Measurements from ENCODE around the gene RFC5.
"Not testable (repeated sequence)": the region's sequence is repeated elsewhere in the genome, so short reads cannot be mapped to it uniquely, and the experiment has no call there.

RFC5 gene, protein sequence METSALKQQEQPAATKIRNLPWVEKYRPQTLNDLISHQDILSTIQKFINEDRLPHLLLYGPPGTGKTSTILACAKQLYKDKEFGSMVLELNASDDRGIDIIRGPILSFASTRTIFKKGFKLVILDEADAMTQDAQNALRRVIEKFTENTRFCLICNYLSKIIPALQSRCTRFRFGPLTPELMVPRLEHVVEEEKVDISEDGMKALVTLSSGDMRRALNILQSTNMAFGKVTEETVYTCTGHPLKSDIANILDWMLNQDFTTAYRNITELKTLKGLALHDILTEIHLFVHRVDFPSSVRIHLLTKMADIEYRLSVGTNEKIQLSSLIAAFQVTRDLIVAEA

DNA sequence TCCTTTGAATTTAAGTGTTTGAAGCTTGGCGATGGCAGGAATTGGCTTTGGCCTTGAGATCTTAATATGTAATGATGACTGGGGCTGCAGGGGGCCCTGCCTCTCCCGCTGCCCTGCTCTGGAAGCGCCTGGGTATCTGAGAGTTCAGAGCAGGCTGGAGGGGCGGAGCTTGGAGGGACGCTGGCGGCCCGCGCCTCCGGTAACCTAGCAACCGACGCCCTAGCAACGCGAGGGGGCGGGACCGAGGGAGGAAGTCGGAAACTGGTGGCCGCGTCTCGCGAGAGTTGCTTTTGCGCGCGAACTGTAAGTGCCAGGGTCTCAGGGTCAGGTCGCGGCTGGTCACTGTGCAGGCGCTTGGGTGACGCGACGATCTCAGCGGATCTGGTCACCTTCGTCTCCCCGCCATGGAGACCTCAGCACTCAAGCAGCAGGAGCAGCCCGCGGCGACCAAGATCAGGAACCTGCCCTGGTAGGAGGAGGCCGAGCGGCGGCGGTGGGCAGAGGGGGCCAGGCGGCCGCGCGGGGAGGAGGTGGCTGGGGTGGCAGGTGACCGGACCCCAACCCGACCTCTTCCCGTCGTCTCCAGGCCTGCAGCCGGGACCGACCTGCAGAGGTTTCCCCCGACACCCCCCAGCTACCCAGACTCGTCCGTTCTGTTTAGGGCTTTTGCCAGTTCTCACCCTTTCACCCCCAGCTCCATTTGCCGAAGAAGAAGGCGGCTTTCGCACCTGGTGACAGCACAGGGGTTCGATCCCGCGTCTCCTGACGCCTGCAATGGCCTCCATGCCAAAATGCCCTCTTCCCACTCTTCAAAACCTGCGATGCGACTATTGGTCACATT, at the start of gene RFC5:
RFC5 (plus strand) TSS at position 280 of the 841 bp plus-strand sequence; CDS start at position 405, 125 bp downstream.
- peak; percentile 98 for DNase-seq

DNA sequence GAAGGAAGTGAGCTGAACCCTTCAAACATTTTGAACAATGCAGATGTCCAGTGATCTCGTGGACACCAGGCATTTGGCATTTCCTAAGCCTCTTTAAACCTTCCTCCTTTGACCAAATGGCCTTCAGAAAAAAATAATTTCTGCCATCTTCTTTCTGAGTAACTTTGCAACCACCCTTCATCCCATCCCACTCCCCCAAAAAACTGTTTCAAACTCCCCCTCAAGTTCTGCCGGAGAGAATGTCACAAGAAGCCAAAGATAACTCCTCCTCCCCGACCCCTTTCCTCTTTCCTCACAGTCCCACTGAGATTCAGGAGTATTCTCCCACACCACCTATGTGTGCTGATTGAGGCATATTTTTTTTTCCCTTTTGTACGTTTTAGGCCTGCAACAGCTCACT, 49.5 kb upstream of the RFC5 start:
- DNase-seq, result no peak

DNA sequence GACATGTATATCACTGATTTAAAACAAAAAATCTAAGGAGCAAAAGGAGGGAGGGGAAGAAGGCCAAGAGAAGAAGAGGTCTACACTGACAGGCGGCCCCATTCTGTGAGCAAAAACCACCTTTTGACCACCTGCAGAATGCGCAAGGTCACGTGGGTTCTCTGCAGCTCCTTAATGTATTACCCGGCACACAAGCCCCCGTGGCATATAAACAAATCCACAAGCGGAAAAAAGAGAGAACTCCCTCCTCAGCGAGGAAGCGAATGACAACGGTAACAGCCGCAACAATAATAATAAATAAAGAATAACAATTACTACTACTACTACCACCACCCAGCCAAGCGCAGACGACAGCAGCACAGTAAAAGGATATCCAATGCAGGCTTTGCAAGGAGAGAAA, 49.0 kb upstream of the RFC5 start:
- DNase-seq, result no peak

DNA sequence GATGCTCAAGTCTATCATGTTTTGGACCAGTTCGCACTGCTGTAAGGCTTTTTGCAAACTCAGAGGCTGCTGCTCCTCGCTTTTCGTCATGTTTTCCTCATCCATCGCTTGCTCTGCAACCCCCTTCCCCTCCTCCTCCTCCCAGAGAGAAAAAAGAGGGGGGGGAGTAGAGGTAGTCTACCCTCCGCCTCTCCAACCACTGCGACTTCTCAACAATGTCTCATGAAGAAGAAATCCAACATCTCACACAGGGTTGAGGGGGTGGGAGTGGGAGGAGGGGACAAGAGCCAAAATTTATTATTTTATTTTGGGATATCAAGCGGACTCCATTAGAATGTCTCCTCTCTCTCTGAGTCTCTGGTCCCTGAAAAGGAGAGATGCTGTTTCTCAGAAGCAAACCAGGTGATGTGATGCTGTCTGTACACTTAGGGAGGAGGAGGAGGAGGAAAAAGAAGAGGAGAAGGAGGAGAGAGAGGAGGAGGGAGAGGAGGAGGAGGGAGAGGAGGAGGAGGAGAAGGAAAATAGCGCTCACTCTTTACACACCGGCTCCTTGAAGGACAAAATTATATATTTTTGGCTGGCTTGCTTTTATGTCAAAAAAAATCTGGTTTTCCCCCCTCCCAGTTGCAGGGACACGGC, 48.2 kb upstream of the RFC5 start:
- no peak for DNase-seq

DNA sequence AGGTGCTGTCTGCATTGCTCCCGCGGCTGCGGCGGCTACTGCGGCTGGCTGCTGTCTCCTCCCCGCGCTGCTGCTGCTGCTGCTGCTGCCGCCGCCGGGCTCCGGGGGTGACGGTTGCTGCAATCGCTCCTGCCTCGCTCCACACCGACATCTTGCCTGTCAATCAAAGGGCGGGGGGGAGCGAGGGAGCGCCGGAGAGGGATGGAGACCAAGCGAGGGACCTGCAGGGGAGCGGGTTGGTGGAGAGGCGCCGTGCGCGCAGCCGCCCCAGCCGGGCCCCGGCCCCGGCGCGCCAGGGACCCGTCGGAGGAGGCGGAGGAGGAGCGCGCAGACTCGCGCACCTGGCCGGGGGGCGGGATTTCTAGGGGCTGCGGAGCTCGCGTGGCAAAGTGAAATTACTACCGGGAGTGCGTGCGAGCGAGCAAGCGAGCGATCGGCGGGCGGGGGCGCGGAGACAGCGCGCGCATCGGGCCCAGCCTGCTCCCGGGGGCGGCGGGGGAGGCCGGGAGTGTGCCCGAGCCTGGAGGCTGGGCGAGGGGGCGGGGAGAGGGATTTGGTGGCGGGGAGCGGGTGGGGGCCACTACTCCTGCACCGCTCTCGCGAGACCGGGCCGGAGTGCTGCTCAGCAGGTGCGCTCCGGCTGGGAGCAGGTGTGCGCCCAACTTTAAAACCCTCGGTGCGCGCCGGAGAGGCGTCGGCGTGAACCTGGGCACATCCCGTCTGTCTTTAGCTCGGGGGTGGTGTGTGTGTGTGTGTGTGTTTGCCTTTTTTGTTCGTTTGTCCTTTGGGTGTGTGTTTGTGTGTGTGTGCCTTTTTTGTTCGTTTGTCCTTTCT, 47.5 kb upstream of the RFC5 start, which contains the start of gene KSR2:
KSR2 (minus strand) TSS at position 165 of the 834 bp plus-strand sequence. CDS start 735 bp downstream, outside the sequence.
- peak; percentile 56 for DNase-seq

DNA sequence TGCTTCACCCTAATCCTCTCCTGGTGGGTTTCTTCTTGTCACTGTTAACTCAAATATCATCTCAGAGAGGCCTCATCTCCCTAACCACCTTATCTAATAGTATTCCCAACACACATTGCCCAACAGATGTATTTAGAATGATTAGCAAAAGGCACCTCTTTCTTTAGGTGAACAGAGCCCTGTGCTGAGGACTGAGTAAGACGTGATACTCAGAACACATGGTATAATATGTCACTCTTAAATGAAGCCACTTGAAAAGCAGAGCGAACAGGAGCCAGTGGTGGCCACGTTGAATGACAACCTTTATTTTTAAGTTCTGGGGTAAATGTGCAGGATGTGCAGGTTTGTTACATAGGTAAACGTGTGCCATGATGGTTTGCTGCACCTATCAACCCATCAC, 46.2 kb upstream of the RFC5 start:
- DNase-seq, result no peak

DNA sequence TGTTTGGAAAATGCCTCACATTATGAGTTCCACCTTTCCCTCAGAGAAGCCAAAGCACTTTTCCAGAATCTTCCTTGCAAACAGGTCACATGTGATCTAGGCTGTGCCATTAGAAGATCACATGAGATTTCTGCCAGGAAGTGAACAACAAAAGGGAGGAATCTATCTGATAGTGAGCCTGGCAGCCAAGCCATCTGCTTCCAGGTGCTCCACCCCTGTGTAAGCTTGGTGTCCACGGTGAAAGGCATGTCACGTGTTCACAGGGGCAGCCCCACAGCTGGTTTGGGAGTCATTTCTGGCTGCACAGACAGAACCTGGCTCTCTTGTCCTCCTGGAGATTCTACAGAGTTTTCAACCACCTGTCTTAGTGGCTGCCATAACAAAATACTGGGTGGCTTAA, 44.2 kb upstream of the RFC5 start:
- no peak for DNase-seq

DNA sequence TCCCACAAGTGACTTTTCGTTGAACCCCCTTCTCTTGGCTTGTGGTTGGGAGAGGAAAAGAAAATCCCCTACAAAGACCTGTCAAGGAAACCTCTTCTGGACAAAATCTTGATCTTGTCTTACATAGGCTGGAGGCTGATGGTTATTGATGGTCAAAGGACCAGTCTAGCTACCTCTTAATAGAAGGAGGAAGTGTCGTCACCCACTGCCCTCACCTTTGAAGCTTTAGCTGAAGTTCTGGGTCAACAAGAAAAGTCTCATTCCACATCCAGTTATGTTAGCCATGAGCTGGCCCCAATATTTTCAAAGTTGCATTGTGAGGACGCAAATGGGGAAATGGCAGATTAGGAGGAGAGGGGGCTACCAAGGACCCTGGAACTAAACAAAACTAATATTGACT, 41.5 kb upstream of the RFC5 start:
- DNase-seq, result no peak

DNA sequence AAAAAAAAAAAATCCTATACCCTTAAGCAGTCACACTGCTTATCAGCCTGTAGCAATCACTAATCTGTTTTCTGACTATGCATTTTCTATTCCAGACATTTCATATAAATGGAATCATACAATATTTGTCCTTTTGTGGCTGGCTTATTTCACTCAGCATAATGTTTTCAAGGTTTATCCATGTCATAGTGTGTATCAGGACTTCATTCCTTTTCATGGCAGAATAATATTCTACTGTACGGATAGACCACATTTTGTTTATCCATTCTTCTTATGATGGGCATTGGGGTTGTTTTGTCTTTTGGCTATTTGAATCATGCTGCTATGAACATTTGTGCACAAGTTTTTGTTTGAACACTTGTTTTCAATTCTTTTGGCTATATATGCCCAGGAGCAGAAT, 39.1 kb upstream of the RFC5 start:
- DNase-seq, result no peak

DNA sequence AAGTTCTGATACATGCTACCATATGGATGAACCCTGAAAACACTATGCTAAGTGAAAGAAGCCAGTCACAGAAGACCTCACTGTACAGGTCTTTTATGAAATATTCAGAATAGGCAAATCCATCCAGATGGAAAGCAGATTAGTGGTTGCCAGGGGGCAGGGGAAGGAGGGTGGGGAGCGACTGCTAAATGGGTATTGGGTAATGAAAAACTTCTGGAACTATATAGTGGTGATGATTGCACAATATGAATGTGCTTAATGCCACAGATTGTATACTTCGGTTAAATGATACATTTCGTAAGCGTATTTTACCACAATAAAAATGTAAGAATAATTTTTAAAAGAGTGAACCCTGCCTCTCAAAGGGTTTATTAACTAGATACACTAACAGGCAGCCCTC, 35.9 kb upstream of the RFC5 start:
- no peak for DNase-seq

DNA sequence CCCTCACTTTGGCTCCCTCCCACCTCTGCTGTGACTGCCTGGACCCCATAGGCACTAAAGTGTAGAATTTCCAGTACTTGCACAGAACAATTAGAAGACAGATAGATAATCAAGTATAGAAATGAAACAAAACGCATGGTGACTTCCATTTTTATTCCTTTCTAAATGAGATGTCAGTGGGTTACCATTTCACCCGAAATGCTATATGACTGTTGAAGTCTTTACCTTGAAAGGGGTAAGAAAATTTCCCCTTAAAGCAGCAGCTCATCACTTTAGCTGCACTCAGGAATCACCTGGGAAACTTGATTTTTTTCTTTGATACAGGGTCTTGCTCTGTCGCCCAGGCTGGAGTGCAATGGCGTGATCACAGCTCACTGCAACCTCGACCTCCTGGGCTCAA, 35.2 kb upstream of the RFC5 start:
- no peak for DNase-seq

DNA sequence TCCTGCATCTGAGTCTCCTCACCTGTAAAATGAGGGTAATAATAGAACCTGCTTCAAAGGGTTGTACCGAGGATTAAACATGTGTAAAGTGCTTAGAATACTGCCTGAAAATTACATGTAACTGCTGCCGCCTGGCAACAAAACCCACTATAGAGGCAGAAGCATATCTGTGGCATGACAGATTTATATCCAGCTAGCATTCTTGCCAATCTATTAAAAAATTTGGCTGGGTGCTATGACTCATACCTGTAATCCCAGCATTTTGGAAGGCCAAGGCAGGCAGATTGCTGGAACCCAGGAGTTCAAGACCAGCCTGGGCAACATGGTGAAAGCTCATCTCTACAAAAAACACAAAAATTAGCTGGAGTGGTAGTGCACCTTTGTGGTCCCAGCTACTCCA, 31.3 kb upstream of the RFC5 start:
- DNase-seq, result peak; percentile 36

DNA sequence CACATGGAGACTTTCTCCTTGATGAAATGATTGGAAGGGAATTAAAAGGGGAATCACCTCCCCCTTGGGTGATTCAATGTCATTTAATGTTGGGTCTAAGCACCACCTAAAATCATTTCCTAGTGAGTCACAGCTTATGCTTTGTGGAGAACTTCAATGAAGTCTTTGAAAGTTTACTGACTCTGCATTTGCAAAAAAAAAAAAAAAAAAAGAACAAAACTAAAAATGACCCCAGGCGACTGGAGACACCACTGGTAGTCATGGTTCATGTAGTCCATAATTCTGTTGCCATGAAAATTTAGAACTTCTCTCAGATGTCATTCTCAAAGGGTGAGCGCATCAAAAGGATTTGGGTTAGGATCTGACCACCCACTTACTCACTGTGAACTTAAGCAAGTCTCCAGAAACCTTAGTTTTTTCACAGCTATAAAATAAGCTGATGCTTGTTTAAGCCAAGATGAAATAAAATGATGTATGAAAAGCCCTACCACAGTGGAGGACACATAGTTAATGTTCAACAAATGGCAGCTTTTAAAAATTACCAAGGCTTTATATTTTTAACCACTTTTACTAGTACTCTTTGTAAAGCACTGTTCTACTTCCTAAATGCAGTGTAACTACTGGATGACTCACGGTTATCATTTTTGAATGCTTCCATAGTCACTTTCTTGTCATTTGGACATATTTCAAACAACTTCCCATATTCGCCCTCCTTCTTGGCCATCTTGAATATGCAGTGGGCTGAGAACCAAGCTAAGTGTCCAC, 29.6 kb upstream of the RFC5 start:
- peak; percentile 89 for DNase-seq

DNA sequence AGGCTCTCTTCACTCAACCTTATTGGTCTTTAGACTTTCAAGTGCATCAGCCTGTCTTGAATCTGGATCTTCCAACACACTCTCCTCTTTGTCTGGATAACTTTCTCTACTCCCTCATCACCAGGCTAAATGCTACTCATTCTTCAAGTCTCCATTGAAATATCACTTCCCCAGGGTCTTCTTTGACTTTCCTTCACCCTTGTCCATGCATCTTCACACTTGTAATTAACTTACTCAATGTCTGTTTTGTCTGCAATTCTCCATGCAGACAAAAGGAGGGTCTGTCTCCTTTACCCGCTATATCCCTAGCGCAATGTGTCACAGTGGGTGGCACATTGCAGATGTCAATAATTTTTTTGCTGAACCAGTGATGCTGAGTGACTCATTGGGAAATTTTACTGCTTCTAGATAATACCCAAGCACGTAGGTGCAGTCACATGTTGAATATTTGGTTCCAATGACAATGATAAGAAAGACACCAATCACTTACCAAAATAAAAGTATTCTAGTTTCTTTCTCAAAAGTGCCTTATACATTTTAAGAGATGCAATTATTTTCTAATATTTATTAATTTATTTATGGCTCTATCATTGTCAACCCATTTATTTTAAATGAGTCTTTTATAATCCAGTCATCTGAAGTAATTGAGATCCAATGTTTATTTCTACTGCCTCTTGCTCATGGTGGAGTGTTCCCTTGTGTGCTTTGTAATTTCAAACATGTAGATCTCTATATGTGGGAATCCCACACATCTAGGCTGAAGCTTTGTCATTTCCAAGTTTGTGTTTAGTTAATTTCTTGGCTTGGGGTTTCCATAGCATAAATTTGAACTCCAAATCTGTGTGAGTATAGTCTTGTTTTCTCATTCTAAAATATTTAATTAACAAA, 21.7 kb upstream of the RFC5 start:
- no peak for DNase-seq

DNA sequence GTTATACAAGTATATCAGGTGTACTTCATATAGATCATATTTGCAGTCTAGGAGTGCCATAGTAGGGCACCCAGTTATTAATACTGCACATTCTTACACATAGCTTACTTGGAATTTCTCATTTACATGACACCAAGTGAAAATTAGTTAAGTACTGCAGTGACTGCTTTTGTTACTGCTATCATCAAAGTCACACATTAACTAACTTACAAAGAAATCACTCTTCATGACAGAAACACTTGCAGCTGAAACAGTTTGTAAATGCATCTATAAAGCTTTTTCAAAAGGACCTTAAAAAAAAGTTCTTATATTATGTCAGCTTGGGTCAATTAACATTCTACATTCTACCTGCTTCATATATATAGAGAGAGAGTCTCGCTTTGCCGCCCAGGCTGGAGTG, 17.8 kb upstream of the RFC5 start:
- DNase-seq, result no peak

DNA sequence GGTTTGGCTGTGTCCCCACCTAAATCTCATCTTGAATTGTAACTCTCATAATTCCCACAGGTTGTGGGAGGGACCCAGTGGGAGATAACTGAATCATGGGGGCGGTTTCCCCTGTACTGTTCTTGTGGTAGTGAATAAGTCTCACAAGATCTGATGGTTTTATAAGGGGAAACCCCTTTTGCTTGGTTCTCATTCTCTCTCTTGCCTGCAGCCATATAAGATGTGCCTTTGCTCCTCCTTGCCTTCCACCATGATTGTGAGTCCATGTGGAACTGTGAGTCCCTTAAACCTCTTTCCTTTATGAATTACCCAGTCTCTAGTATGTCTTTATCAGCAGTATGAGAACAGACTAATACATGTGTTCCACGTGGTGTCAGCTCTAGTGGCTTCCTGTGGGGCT, 16.7 kb upstream of the RFC5 start:
- not testable (repeated sequence) for DNase-seq

DNA sequence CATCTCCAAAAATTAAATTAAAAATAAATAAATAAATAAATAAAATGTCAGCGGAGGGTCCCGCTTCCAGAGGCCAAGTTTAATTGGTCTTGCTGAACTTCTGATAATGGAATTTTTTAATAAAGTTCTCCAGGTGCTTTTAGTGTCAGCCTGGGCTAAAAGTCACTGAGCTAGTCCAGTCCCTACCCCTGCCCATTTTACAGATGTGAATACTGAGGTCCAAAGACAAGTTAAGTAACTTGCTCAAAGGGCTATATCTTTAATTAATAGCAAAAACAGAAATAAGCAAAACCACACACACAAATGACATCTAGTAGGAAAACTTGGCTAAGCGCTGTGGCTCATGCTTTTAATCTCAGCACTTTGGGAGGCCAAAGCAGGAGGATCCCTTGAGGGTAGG, 5.6 kb upstream of the RFC5 start:
- no peak for DNase-seq

DNA sequence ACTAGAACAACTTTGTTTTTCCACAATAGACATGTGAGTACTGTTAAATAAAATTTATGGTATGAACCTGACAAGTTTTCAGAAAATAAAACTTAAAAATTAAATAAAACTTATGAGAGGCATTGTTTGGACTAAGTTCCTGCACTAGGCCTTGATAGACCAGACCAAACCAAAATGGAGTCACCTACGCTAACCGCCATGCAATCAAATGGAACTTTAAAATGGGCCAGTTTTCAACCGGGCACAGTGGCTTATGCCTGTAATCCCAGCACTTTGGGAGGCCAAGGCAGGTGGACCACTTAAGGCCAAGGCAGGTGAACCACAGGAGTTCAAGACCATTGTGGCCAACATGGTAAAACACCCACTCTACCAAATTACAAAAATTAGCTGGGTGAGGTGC, 5.1 kb upstream of the RFC5 start:
- no peak for DNase-seq

DNA sequence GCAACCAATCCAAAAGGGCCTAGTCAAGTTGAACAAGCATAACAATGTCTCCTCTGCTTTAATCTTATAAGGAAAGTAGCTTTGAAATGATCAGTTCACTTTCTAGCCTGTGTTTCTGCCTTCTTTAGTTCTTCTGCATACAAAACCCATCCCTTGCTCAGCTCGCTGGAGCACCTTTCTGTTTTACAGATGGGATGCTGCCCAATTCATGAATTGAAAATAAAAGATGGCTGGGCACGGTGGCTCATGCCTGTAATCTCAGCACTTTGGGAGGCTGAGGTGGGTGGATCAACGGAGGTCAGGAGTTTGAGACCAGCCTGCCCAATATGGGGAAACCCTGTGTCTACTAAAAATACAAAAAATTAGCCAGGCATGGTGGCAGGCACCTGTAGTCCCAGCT, 4.5 kb upstream of the RFC5 start:
- DNase-seq, result no peak

DNA sequence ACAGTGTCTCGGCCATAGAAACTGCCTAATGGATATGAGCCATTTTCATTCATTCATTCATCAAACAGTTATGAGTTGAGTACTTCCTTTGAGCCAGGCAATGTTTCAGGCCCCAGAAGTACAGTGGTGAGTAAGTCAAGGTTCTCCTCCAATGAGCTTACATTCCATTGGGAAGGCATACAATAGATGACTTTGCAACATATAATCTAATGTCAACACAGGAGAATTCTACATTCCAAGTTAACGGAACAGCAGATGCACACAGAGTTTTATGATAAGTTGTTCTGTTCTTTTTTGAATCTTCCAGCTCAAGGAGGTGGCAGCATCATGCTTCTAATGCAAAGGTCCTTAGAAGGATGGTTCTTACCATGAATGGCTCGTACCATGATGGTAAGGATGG, 3.2 kb upstream of the RFC5 start:
- DNase-seq, result no peak

DNA sequence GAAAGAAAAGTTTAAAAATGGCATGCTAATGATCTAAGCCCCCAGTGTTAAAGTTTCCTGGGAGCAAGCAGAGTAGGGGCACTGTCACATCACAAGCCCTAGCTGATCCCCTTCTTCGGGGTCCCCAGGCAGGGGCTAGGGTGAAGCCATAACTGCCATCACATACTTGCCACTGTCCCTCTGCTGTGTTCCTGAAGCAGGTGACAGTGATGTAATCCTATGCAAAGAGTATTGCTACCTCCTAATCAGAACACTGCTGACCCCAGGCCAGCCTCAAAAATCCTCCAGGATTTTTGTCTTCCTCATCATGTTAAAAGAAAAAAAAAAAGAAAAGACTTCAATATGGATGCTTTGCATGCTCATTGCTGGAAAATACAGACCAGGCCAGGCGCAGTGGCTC, 1.2 kb upstream of the RFC5 start:
- no peak for DNase-seq

Measured in EL (cell line).